ENCODE results near the gene NSUN3.

NSUN3 gene

GRCh38 chr3:94132777-94133176, 69.9 kb downstream of the NSUN3 start:
- FAIRE-seq, result no peak

- no peak for FAIRE-seq
Observed at GRCh38 chr3:94136133-94136532, 73.3 kb downstream of the NSUN3 start.

GRCh38 chr3:94137377-94137776, 74.5 kb downstream of the NSUN3 start:
- FAIRE-seq, result no peak

- FAIRE-seq, result no peak
Observed at GRCh38 chr3:94146455-94146854, 83.6 kb downstream of the NSUN3 start.

GRCh38 chr3:94147012-94147411, 84.2 kb downstream of the NSUN3 start:
- FAIRE-seq, result no peak

- FAIRE-seq, result no peak
Observed at GRCh38 chr3:94150113-94150512, 87.3 kb downstream of the NSUN3 start.

GRCh38 chr3:94156626-94157025, 93.8 kb downstream of the NSUN3 start:
- FAIRE-seq, result no peak

- FAIRE-seq, result no peak
Observed at GRCh38 chr3:94158512-94158911, 95.7 kb downstream of the NSUN3 start.

GRCh38 chr3:94159062-94159828, 96.4 kb downstream of the NSUN3 start:
- FAIRE-seq, result no peak

GRCh38 chr3:94162700-94163099, 99.8 kb downstream of the NSUN3 start:
- FAIRE-seq, result no peak

- no peak for FAIRE-seq
Observed at GRCh38 chr3:94167346-94167745, 104.5 kb downstream of the NSUN3 start.

- FAIRE-seq, result no peak
Observed at GRCh38 chr3:94167796-94168195, 104.9 kb downstream of the NSUN3 start.

GRCh38 chr3:94171954-94172353, 109.1 kb downstream of the NSUN3 start:
- no peak for FAIRE-seq

GRCh38 chr3:94172695-94173310, 109.9 kb downstream of the NSUN3 start:
- no peak for FAIRE-seq

GRCh38 chr3:94173673-94174434, 111.0 kb downstream of the NSUN3 start:
- no peak for FAIRE-seq

GRCh38 chr3:94175677-94176076, 112.8 kb downstream of the NSUN3 start:
- no peak for FAIRE-seq

GRCh38 chr3:94176988-94177745, 114.3 kb downstream of the NSUN3 start:
- no peak for FAIRE-seq
